Ascending aorta (tissue), 2 donors: ENCODE measurements around the gene GGT5. TPM values are rescaled to one million over a fixed set of nuclear protein-coding genes. Genes with fewer than 3 reads are reported as not detected.
"Not testable (repeated sequence)": the region's sequence is repeated elsewhere in the genome, so short reads cannot be mapped to it uniquely, and the experiment has no call there.

ENCODE experiments used
- DNase-seq, 2 donors: peaks; one replicate each; pipeline ENCODE4 v3.0.0-alpha.2; 2019; ENCODE audit warnings: low spot score in 2 of 2
- H3K27ac ChIP-seq, 2 donors: fragments of 200-600 bp; sonication (generic); one replicate each; pipeline ENCODE4 v1.5.1; 2016 to 2017; ENCODE audit warnings: mild to moderate bottlenecking in 1 of 2
- H3K27me3 ChIP-seq: fragments of 200-600 bp; sonication (generic); one replicate; pipeline ENCODE4 v1.5.1; 2017
- H3K36me3 ChIP-seq, 2 donors: fragments of 200-600 bp; sonication (generic); one replicate each; pipeline ENCODE4 v1.5.1; 2016
- H3K4me1 ChIP-seq, 2 donors: fragments of 200-600 bp; sonication (generic); one replicate each; pipeline ENCODE4 v1.5.1; 2016 to 2017; ENCODE audit warnings: mild to moderate bottlenecking in 1 of 2
- H3K4me3 ChIP-seq, 2 donors: fragments of 200-600 bp; sonication (generic); one replicate each; pipeline ENCODE4 v1.5.1; 2016 to 2017; ENCODE audit warnings: mild to moderate bottlenecking in 1 of 2
- H3K9me3 ChIP-seq, 2 donors: fragments of 200-600 bp; sonication (generic); one replicate each; pipeline ENCODE4 v1.5.1; 2016
- CTCF ChIP-seq, 3 experiments: fragments of 200-600 bp in 2 of 3; fragments of 450-650 bp in 1 of 3; sonication (generic) in 2 of 3; IDR thresholded peaks; one replicate each; pipeline ENCODE4 v1.5.1; 2016 to 2019; ENCODE audit warnings: antibody characterized with exemption in 3 of 3, mild to moderate bottlenecking in 1 of 3, moderate library complexity in 1 of 3
- intact Hi-C: fragments of 100-400 bp; cut with DNase I; formaldehyde crosslinking; loops from one replicate; pipeline ENCODE4 v1.15.1; 2023
- total RNA-seq: library from RNA; depleted of rRNA; stranded (reverse); fragments of >200 nt; gene quantifications from one replicate; pipeline ENCODE4 v1.1.0, GENCODE V29; 2016

Gene GGT5
- total RNA-seq, 1 donor from 2014 or later, result 238 TPM

GRCh38 chr22:24205438-24206195, 39.3 kb downstream of the GGT5 start:
- Histone ChIP-seq H3K4me1 (peaks cover 10 to 25% of the 10 kb centered on the region in 2 donors), H3K27me3 (no peaks in the 10 kb centered on the region), H3K36me3 (no peaks in the 10 kb centered on the region), H3K27ac (no peak overlapping the region), H3K9me3 (no peaks in the 10 kb centered on the region), H3K4me3 (no peak overlapping the region)
- no peak for TF ChIP-seq CTCF (IDR thresholded peaks at IDR 0.05)
- DNase-seq, result no peak
- intact Hi-C loops, result loop anchor here (2.0 to 5.0 kb wide), 2 partner anchors 17 to 48 kb away; no protein-coding TSS in a partner anchor

GRCh38 chr22:24203856-24204255, 41.0 kb downstream of the GGT5 start:
- H3K27ac ChIP-seq, DNase-seq, H3K36me3 ChIP-seq, H3K9me3 ChIP-seq, H3K27me3 ChIP-seq, intact Hi-C loops, H3K4me3 ChIP-seq: not testable (repeated sequence)
- H3K4me1 ChIP-seq, result peaks cover 10 to 29% of the 10 kb centered on the region in 2 donors

- no peak for TF ChIP-seq CTCF (IDR thresholded peaks at IDR 0.05)
- no peak overlapping the region for H3K27ac ChIP-seq
- DNase-seq, result no peak
- H3K36me3 ChIP-seq, result no peaks in the 10 kb centered on the region
- no peaks in the 10 kb centered on the region for H3K27me3 ChIP-seq
- no peaks in the 10 kb centered on the region for H3K9me3 ChIP-seq
- intact Hi-C loops, result no loop called here
- H3K4me1 ChIP-seq, result peaks cover 6 to 26% of the 10 kb centered on the region in 2 donors
- no peak overlapping the region for H3K4me3 ChIP-seq
These were observed 42.9 kb downstream of the GGT5 start for GRCh38 chr22:24201681-24202614.

- no peak for TF ChIP-seq CTCF (IDR thresholded peaks at IDR 0.05)
- Histone ChIP-seq H3K27ac (no peak overlapping the region), H3K36me3 (no peaks in the 10 kb centered on the region), H3K4me3 (no peak overlapping the region), H3K9me3 (no peaks in the 10 kb centered on the region), H3K27me3 (no peaks in the 10 kb centered on the region), H3K4me1 (peaks cover 6 to 14% of the 10 kb centered on the region in 2 donors)
- intact Hi-C loops, result no loop called here
- DNase-seq, result no peak
These were observed 44.2 kb downstream of the GGT5 start for GRCh38 chr22:24200619-24201212.

- H3K36me3 ChIP-seq, result no peaks in the 10 kb centered on the region
- no peak for TF ChIP-seq CTCF (IDR thresholded peaks at IDR 0.05)
- no peaks in the 10 kb centered on the region for H3K27me3 ChIP-seq
- H3K27ac ChIP-seq, result peak overlapping the region; percentile 63 to 72
- H3K4me1 ChIP-seq, result peaks cover 6 to 14% of the 10 kb centered on the region in 2 donors
- H3K9me3 ChIP-seq, result no peaks in the 10 kb centered on the region
- no peak for DNase-seq
- no peak overlapping the region for H3K4me3 ChIP-seq
- intact Hi-C loops, result no loop called here
These were observed 46.2 kb downstream of the GGT5 start for GRCh38 chr22:24198682-24199052.
